Epithelial cell of proximal tubule (primary cell): ENCODE data around the gene UFSP2. TPM values are rescaled to one million over a fixed set of nuclear protein-coding genes. Genes with fewer than 3 reads are reported as not detected.
A peak's percentile ranks its signal among the peaks of the same experiment; 100 is the strongest.

ENCODE experiments used
- DNase-seq: peaks from one replicate; pipeline ENCODE4 v3.0.0-alpha.2; 2011; ENCODE audit warnings: low read depth
- H3K4me3 ChIP-seq: 2 replicates; pipeline ENCODE4 v1.5.1; 2011; ENCODE audit warnings: low read depth, mild to moderate bottlenecking, low read length
- CTCF ChIP-seq: conservative IDR thresholded peaks from 2 replicates; pipeline ENCODE4 v1.5.1; 2012; ENCODE audit warnings: low read depth, mild to moderate bottlenecking, low read length
- total RNA-seq: library from RNA; depleted of rRNA; stranded (reverse); fragments of >200 nt; gene quantifications from 2 replicates; pipeline ENCODE4 v1.2.3, GENCODE V29; 2015

UFSP2 gene
- total RNA-seq, 1 donor from 2014 or later, result 28.9 TPM

GRCh38 chr4:185435466-185435865, 9.7 kb upstream of the UFSP2 start:
- H3K4me3 ChIP-seq, result no peak overlapping the region
- DNase-seq, result no peak
- TF ChIP-seq CTCF, result no peak

GRCh38 chr4:185429660-185430059, 3.9 kb upstream of the UFSP2 start:
- TF ChIP-seq CTCF, result no peak
- no peak for DNase-seq
- no peak overlapping the region for H3K4me3 ChIP-seq

DNA sequence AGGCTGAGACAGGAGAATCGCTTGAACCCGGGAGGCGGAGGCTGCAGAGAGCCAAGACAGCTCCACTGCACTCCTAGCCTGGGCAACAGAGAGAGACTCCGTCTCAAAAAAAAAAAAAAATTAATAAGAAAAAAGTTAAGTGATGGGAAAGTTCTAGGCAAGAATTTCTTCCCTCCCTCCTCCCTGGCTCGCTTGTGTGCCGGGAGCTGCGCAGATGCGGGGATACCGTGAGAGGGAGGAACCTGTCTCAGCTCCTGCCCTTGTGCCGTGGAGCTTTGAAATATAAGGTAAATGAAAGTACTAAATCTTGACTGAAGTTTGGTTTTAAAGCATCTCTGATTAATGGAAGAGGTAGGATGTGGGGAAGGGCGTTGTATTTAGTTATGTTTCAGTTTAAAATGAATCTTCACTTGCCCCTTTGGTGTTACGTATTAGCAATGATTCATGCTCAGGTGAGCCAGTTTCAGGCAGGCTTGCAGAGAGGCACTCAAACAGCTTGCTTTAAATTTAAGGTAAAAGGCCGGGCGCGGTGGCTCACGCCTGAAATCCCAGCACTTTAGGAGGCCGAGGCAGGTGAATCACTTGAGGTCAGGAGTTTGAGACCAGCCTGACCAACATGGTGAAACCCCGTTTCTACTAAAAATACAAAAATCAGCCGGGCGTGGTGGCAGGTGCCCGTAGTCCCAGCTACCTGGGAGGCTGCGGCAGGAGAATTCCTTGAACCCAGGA, 1.4 kb upstream of the UFSP2 start:
- no peak for DNase-seq
- H3K4me3 ChIP-seq, result no peak overlapping the region
- TF ChIP-seq CTCF, result no peak

DNA sequence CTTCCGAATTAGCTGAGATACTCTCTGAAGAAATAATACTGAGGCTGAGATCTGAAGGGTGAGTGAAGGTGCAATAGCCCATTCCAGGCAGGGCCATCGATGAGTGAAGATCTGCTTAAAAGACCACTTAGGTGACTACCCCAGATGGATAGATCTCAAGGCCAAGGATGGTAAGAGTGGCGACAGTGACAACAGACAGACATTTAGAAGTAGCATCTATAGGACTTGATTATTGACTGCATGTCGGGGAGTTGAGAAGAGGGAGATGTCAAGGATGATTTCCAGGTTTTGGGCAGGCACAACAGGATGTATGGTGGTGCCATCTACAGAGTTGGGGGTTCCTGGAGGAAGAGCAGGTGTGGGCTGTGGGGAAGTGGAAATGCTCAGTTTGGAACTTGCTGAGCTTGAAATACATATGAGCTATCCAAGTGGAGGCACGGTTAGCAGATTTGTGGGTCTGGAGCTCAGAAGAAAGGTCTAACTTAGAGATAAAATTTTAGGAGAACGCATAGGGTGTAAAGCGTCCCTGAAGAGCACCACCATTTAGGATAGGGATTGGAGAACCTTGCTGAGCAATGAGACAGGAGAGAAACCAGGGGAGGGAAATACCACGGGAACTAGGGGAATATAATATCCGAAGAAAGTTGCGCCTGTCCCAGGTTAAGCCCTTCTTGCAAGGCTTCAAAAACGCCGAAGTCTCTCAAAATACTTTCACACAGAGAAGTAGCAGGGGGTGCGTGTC, 688 bp downstream of the UFSP2 start:
- DNase-seq, result no peak
- TF ChIP-seq CTCF, result no peak
- peak overlapping the region; percentile 95 for H3K4me3 ChIP-seq

GRCh38 chr4:185421366-185422124, 4.2 kb downstream of the UFSP2 start:
- H3K4me3 ChIP-seq, result no peak overlapping the region
- TF ChIP-seq CTCF, result no peak
- DNase-seq, result no peak

DNA sequence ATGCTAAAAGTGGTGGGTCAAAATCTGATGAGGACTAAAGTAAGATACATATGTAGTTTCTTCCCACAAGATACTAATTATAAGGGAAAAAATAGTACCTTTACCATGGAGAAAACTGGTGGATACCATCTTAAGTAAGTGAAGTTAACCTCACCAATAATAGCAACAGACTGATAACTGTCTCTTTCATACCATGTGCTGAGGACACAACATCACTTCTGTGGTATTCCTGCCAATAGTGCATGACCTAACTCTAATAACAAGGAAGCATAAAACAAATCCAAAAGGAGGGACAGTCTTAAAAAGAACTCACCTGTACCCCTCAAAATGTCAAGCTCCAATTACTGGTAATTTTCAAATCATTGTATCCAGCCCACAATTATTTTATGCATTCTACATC, 8.8 kb downstream of the UFSP2 start:
- no peak for DNase-seq
- no peak for TF ChIP-seq CTCF
- H3K4me3 ChIP-seq, result no peak overlapping the region
